SU-DHL-6 (cell line): ENCODE data around the gene CSF2.

Source experiments
- EZH2phosphoT487 ChIP-seq: fragments of 200-600 bp; sonication (generic), shearing (Covaris generic); conservative IDR thresholded peaks from 2 replicates; pipeline ENCODE4 v1.6.1; 2018; ENCODE audit warnings: mild to moderate bottlenecking, antibody characterized with exemption, low read length, moderate library complexity, mixed read lengths
- TF ChIP-seq, protein P1 (sequence below): fragments of 200-600 bp; sonication (generic); IDR thresholded peaks from one replicate; pipeline ENCODE4 v1.5.1; 2017; ENCODE audit warnings: antibody characterized with exemption, mild to moderate bottlenecking, low read length, moderate library complexity; ENCODE audit not compliant: insufficient read depth, poor library complexity, severe bottlenecking

DNA sequence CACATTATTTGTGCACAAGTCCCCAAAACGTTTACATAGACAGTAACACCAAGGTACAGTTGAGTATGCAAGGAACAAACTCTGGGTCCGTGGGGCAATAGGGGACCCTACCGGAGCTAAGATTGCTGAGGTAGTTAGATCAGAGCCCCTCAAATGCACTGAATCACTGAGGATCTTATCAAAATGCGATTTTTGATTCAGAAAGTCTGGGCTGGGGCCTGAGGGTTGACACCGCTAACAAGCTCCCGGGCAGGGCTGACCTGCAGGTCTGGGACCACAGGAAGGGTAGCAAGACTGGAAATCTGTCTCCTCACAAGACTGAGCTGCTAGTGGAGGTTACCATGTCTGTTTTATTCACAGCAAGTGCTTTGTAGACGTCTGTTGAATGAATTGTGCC is 14.9 kb upstream of the CSF2 start:
- TF ChIP-seq, protein P1, sequence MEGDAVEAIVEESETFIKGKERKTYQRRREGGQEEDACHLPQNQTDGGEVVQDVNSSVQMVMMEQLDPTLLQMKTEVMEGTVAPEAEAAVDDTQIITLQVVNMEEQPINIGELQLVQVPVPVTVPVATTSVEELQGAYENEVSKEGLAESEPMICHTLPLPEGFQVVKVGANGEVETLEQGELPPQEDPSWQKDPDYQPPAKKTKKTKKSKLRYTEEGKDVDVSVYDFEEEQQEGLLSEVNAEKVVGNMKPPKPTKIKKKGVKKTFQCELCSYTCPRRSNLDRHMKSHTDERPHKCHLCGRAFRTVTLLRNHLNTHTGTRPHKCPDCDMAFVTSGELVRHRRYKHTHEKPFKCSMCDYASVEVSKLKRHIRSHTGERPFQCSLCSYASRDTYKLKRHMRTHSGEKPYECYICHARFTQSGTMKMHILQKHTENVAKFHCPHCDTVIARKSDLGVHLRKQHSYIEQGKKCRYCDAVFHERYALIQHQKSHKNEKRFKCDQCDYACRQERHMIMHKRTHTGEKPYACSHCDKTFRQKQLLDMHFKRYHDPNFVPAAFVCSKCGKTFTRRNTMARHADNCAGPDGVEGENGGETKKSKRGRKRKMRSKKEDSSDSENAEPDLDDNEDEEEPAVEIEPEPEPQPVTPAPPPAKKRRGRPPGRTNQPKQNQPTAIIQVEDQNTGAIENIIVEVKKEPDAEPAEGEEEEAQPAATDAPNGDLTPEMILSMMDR, result no peak
- no peak for TF ChIP-seq EZH2phosphoT487
